ENCODE data around the gene MYO9B. TPM values are rescaled to one million over a fixed set of nuclear protein-coding genes. Genes with fewer than 3 reads are reported as not detected.
A peak's percentile ranks its signal among the peaks of the same experiment; 100 is the strongest.

MYO9B gene
- total RNA-seq, 1 donor from 2014 or later = 100 TPM

GRCh38 chr19:17125728-17126677 lies 50.4 kb downstream of the MYO9B start:
- no peaks in the 10 kb centered on the region for H3K27me3 ChIP-seq
- no peaks in the 10 kb centered on the region for H3K9me3 ChIP-seq
- DNase-seq (ENCODE audit: extremely low spot score in 2 of 2) = no peak
- H3K27ac ChIP-seq = peak overlapping the region; percentile 61
- H3K4me1 ChIP-seq = peaks cover 18% of the 10 kb centered on the region
- intact Hi-C loops (cut with DNase I) = no loop called here
- H3K4me3 ChIP-seq = peak overlapping the region in 1 of 2 donors; percentile 4
- TF ChIP-seq POLR2A (IDR thresholded peaks at IDR 0.05) = no peak
- TF ChIP-seq POLR2AphosphoS5 (IDR thresholded peaks at IDR 0.05; ENCODE audit: insufficient read depth in 1 of 2, low read depth in 1 of 2) = peak in 1 of 2 donors; percentile 59
- peaks cover 0 to 8% of the 10 kb centered on the region in 2 donors for H3K36me3 ChIP-seq

DNA sequence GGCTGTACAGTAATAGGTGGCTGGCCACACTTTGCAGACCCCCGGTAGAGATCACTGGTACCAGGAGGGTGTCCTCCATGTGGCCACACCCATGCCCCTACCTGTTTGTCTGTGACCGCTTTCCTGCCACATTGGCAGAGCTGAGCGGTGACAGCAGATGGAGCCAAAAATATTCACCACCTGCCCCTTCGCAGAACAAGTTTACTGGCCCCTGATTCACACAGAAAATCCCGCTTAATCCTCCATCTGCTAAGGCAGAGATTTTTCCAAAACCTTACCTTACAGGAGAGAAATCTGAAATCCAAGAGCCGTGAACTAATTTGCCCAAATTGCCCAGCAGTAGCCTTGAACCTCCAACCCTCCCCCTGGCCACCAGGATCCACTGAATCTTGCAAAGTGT lies 52.1 kb downstream of the MYO9B start:
- TF ChIP-seq POLR2AphosphoS5 (IDR thresholded peaks at IDR 0.05; ENCODE audit: insufficient read depth in 1 of 2, low read depth in 1 of 2) (no peak), POLR2A (IDR thresholded peaks at IDR 0.05) (no peak), CTCF (IDR thresholded peaks at IDR 0.05) (no peak)
- no peaks in the 10 kb centered on the region for H3K9me3 ChIP-seq
- H3K4me3 ChIP-seq = no peak overlapping the region
- peaks cover 0 to 8% of the 10 kb centered on the region in 2 donors for H3K36me3 ChIP-seq
- H3K4me1 ChIP-seq = peaks cover 18% of the 10 kb centered on the region
- no peak overlapping the region for H3K27ac ChIP-seq
- H3K27me3 ChIP-seq = no peaks in the 10 kb centered on the region
- intact Hi-C loops (cut with DNase I) = no loop called here
- no peak for DNase-seq (ENCODE audit: extremely low spot score in 2 of 2)

- no peak overlapping the region for H3K27ac ChIP-seq
- intact Hi-C loops (cut with DNase I) = no loop called here
- no peak for TF ChIP-seq CTCF (IDR thresholded peaks at IDR 0.05)
- no peak for TF ChIP-seq POLR2A (IDR thresholded peaks at IDR 0.05)
- no peak for TF ChIP-seq POLR2AphosphoS5 (IDR thresholded peaks at IDR 0.05; ENCODE audit: insufficient read depth in 1 of 2, low read depth in 1 of 2)
These were observed 52.8 kb downstream of the MYO9B start for GRCh38 chr19:17128403-17128802.

GRCh38 chr19:17128820-17129219 lies 53.2 kb downstream of the MYO9B start:
- intact Hi-C loops (cut with DNase I) = no loop called here
- Histone ChIP-seq H3K4me3 (no peak overlapping the region), H3K27ac (no peak overlapping the region), H3K9me3 (no peaks in the 10 kb centered on the region), H3K36me3 (no peaks in the 10 kb centered on the region), H3K4me1 (peaks cover 18% of the 10 kb centered on the region), H3K27me3 (no peaks in the 10 kb centered on the region)
- no peak for DNase-seq (ENCODE audit: extremely low spot score in 2 of 2)
- TF ChIP-seq CTCF (IDR thresholded peaks at IDR 0.05) (no peak), POLR2A (IDR thresholded peaks at IDR 0.05) (no peak), POLR2AphosphoS5 (IDR thresholded peaks at IDR 0.05; ENCODE audit: insufficient read depth in 1 of 2, low read depth in 1 of 2) (no peak)

More at GRCh38 chr19:17128403-17128802, 52.8 kb downstream of the MYO9B start:
- no peak overlapping the region for H3K4me3 ChIP-seq
- no peaks in the 10 kb centered on the region for H3K9me3 ChIP-seq
- H3K36me3 ChIP-seq = peaks cover 0 to 2% of the 10 kb centered on the region in 2 donors
- no peaks in the 10 kb centered on the region for H3K27me3 ChIP-seq
- H3K4me1 ChIP-seq = peaks cover 18% of the 10 kb centered on the region
- no peak for DNase-seq (ENCODE audit: extremely low spot score in 2 of 2)

DNA sequence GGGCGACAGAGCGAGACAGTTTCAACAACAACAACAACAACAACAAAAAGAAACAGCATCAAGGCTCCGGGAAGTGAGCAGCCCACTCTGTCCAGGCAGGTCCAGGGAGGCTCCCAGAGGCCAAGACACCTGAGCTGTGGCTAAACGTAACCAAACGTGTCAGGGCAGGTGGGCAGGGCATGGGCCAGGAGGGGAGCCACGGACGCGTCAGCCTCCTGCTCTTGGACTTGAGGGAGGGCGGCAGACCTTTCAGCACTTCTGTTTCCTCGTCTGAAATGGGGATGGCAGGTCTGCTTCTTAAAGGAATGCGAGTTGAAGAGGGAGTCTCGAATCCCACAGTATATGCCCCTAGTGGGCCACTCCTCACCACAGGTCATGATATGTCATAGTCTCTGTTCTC lies 53.8 kb downstream of the MYO9B start:
- Histone ChIP-seq H3K9me3 (no peaks in the 10 kb centered on the region), H3K27me3 (no peaks in the 10 kb centered on the region), H3K36me3 (no peaks in the 10 kb centered on the region), H3K27ac (no peak overlapping the region), H3K4me3 (no peak overlapping the region), H3K4me1 (peaks cover 21% of the 10 kb centered on the region)
- intact Hi-C loops (cut with DNase I) = no loop called here
- no peak for DNase-seq (ENCODE audit: extremely low spot score in 2 of 2)
- TF ChIP-seq POLR2AphosphoS5 (IDR thresholded peaks at IDR 0.05; ENCODE audit: insufficient read depth in 1 of 2, low read depth in 1 of 2) (no peak), POLR2A (IDR thresholded peaks at IDR 0.05) (no peak), CTCF (IDR thresholded peaks at IDR 0.05) (no peak)

Measured in vagina (tissue), 2 donors.